HL-60 (cell line): ENCODE results near the gene GSK3B.

ENCODE experiments used
- GABPA ChIP-seq: IDR thresholded peaks from 2 replicates; pipeline ENCODE4 v1.6.1; 2012; ENCODE audit warnings: low read depth
- POLR2AphosphoS5 ChIP-seq: IDR thresholded peaks from 2 replicates; pipeline ENCODE4 v1.6.1; 2012; ENCODE audit warnings: low read depth
- SPI1 ChIP-seq: IDR thresholded peaks from 2 replicates; pipeline ENCODE4 v1.6.1; 2012; ENCODE audit warnings: low read depth, mild to moderate bottlenecking, borderline replicate concordance
- TF ChIP-seq, protein P1 (sequence below): IDR thresholded peaks from 2 replicates; pipeline ENCODE4 v1.6.1; 2012; ENCODE audit warnings: low read depth; ENCODE audit not compliant: insufficient replicate concordance
- TF ChIP-seq, protein P2 (sequence below): IDR thresholded peaks from one replicate; pipeline ENCODE4 v1.5.1; 2011; ENCODE audit warnings: low read length, control low read depth, inconsistent platforms; ENCODE audit not compliant: insufficient read depth

DNA sequence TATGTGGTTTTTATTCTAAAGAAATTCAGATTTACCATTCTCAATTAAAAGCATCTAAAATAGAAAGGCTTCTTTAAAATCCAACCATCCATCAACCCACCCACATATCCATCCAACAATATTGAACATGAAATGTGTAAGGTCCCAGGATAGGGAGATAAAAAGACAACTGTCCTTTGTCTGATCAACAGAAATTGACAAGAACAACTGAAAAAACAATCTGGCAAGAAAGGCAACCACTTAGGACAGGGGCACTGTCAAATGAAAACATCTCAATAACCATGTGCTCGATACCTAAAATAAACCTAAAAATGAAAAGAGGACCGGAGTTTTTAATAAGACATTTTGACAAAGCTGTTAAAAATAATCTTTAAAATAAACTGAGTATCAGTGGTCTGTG lies 245.1 kb downstream of the GSK3B start:
- TF ChIP-seq, protein P1, sequence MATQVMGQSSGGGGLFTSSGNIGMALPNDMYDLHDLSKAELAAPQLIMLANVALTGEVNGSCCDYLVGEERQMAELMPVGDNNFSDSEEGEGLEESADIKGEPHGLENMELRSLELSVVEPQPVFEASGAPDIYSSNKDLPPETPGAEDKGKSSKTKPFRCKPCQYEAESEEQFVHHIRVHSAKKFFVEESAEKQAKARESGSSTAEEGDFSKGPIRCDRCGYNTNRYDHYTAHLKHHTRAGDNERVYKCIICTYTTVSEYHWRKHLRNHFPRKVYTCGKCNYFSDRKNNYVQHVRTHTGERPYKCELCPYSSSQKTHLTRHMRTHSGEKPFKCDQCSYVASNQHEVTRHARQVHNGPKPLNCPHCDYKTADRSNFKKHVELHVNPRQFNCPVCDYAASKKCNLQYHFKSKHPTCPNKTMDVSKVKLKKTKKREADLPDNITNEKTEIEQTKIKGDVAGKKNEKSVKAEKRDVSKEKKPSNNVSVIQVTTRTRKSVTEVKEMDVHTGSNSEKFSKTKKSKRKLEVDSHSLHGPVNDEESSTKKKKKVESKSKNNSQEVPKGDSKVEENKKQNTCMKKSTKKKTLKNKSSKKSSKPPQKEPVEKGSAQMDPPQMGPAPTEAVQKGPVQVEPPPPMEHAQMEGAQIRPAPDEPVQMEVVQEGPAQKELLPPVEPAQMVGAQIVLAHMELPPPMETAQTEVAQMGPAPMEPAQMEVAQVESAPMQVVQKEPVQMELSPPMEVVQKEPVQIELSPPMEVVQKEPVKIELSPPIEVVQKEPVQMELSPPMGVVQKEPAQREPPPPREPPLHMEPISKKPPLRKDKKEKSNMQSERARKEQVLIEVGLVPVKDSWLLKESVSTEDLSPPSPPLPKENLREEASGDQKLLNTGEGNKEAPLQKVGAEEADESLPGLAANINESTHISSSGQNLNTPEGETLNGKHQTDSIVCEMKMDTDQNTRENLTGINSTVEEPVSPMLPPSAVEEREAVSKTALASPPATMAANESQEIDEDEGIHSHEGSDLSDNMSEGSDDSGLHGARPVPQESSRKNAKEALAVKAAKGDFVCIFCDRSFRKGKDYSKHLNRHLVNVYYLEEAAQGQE: no peak
- TF ChIP-seq SPI1 (no peak), POLR2AphosphoS5 (no peak), GABPA (no peak)
- TF ChIP-seq, protein P2, sequence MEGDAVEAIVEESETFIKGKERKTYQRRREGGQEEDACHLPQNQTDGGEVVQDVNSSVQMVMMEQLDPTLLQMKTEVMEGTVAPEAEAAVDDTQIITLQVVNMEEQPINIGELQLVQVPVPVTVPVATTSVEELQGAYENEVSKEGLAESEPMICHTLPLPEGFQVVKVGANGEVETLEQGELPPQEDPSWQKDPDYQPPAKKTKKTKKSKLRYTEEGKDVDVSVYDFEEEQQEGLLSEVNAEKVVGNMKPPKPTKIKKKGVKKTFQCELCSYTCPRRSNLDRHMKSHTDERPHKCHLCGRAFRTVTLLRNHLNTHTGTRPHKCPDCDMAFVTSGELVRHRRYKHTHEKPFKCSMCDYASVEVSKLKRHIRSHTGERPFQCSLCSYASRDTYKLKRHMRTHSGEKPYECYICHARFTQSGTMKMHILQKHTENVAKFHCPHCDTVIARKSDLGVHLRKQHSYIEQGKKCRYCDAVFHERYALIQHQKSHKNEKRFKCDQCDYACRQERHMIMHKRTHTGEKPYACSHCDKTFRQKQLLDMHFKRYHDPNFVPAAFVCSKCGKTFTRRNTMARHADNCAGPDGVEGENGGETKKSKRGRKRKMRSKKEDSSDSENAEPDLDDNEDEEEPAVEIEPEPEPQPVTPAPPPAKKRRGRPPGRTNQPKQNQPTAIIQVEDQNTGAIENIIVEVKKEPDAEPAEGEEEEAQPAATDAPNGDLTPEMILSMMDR: no peak
